ENCODE results near the gene SMIM15. TPM values are rescaled to one million over a fixed set of nuclear protein-coding genes. Genes with fewer than 3 reads are reported as not detected.

The SMIM15 gene
- total RNA-seq, 1 experiment from 2014 or later: 83.9 TPM

DNA sequence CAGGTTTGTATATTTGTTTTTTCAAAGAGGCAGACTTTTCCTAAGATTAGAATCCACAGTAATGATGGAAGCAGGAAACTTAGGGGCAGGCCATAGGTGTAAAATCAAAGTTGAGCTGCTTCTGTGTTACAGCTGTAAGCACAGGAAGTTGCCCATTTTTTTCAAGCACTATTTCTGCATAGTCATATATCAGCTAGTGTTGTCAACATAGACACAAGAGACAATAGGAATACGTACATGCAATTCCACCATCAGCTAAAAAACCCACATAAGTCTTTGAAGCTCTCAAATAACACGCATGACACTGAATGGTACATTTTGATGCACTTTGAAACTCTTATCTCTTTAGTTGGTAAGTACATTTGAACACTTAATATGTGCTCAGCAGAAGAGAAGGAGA lies 20.2 kb upstream of the SMIM15 start:
- H3K4me3 ChIP-seq (replicated peaks in 1 of 2; ENCODE audit: low read depth in 1 of 2, low read length in 2 of 2): no peak overlapping the region
- H3K9ac ChIP-seq (ENCODE audit: low read length): no peak overlapping the region
- no peaks in the 10 kb centered on the region for H3K4me1 ChIP-seq (ENCODE audit: control insufficient read depth in 1 of 2, insufficient read depth in 2 of 2, low read length in 2 of 2)
- no peak overlapping the region for H2AFZ ChIP-seq (ENCODE audit: low read depth, low read length, poor library complexity, severe bottlenecking)
- intact Hi-C loops (cut with micrococcal nuclease): no loop called here
- H3K9me2 ChIP-seq (ENCODE audit: insufficient read depth): no peaks in the 10 kb centered on the region
- H4K20me1 ChIP-seq (ENCODE audit: insufficient read depth): no peaks in the 10 kb centered on the region
- no peak overlapping the region for H3K27ac ChIP-seq (ENCODE audit: low read depth, low read length)
- H3K79me2 ChIP-seq (ENCODE audit: insufficient read depth, low read length): no peaks in the 10 kb centered on the region
- no TSS peak for BruUV-seq (replicated peaks)
- RAD21 ChIA-PET (ENCODE audit: low non-redundant PET in 1 of 2, low total read pairs in 2 of 2, uncharacterized antibody in 2 of 2, unreplicated experiment in 2 of 2): interaction anchor here in 1 of 2 experiments (0.7 kb wide), 1 partner anchor 164 kb away, joined by 3 read pairs; no protein-coding TSS in a partner anchor
- H3K27me3 ChIP-seq (ENCODE audit: insufficient read depth, low read length): no peaks in the 10 kb centered on the region
- POLR2A ChIA-PET: no interaction called here
- CTCF ChIA-PET: no interaction called here
- H3K4me2 ChIP-seq (ENCODE audit: low read length): no peak overlapping the region
- H3K9me3 ChIP-seq (ENCODE audit: control insufficient read depth in 1 of 2, insufficient read depth in 1 of 2, low read depth in 1 of 2, low read length in 2 of 2): no peaks in the 10 kb centered on the region
- no peak for DNase-seq (ENCODE audit: low read depth, low spot score)
- H3K36me3 ChIP-seq (ENCODE audit: control insufficient read depth in 1 of 2, insufficient read depth in 2 of 2, low read length in 2 of 2): no peaks in the 10 kb centered on the region
- no peak for ATAC-seq
- TF ChIP-seq, protein P1, sequence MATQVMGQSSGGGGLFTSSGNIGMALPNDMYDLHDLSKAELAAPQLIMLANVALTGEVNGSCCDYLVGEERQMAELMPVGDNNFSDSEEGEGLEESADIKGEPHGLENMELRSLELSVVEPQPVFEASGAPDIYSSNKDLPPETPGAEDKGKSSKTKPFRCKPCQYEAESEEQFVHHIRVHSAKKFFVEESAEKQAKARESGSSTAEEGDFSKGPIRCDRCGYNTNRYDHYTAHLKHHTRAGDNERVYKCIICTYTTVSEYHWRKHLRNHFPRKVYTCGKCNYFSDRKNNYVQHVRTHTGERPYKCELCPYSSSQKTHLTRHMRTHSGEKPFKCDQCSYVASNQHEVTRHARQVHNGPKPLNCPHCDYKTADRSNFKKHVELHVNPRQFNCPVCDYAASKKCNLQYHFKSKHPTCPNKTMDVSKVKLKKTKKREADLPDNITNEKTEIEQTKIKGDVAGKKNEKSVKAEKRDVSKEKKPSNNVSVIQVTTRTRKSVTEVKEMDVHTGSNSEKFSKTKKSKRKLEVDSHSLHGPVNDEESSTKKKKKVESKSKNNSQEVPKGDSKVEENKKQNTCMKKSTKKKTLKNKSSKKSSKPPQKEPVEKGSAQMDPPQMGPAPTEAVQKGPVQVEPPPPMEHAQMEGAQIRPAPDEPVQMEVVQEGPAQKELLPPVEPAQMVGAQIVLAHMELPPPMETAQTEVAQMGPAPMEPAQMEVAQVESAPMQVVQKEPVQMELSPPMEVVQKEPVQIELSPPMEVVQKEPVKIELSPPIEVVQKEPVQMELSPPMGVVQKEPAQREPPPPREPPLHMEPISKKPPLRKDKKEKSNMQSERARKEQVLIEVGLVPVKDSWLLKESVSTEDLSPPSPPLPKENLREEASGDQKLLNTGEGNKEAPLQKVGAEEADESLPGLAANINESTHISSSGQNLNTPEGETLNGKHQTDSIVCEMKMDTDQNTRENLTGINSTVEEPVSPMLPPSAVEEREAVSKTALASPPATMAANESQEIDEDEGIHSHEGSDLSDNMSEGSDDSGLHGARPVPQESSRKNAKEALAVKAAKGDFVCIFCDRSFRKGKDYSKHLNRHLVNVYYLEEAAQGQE (IDR thresholded peaks at IDR 0.05; ENCODE audit: low read depth): no peak

DNA sequence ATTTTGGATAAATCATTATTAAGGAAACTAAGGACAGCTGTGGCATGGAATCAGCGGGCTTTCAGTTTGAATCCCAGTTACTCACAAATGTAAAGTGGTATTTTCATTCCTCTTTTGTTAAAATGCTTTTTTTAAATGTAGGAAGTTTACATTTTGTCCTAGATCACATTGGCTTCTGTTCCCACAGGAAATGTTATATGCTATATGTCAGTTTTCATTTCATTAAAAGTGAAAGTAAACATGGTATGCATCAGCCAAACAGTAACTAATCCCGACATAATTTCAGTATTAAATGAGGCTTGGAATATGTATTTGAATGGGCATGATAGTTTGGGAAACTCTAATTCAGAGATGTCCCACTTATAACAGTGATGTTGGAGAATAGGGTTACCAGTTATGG lies 18.6 kb upstream of the SMIM15 start:
- intact Hi-C loops (cut with micrococcal nuclease): no loop called here
- ChIA-PET RAD21 (ENCODE audit: low non-redundant PET in 1 of 2, low total read pairs in 2 of 2, uncharacterized antibody in 2 of 2, unreplicated experiment in 2 of 2) (no interaction called here), CTCF (no interaction called here), POLR2A (no interaction called here)
- Histone ChIP-seq H3K27ac (ENCODE audit: low read depth, low read length) (no peak overlapping the region), H3K9me3 (ENCODE audit: control insufficient read depth in 1 of 2, insufficient read depth in 1 of 2, low read depth in 1 of 2, low read length in 2 of 2) (no peaks in the 10 kb centered on the region), H3K9ac (ENCODE audit: low read length) (no peak overlapping the region), H4K20me1 (ENCODE audit: insufficient read depth) (no peaks in the 10 kb centered on the region), H3K4me3 (replicated peaks in 1 of 2; ENCODE audit: low read depth in 1 of 2, low read length in 2 of 2) (no peak overlapping the region), H3K79me2 (ENCODE audit: insufficient read depth, low read length) (no peaks in the 10 kb centered on the region), H3K36me3 (ENCODE audit: control insufficient read depth in 1 of 2, insufficient read depth in 2 of 2, low read length in 2 of 2) (no peaks in the 10 kb centered on the region), H3K9me2 (ENCODE audit: insufficient read depth) (no peaks in the 10 kb centered on the region), H3K4me2 (ENCODE audit: low read length) (peak overlapping the region; percentile 10; the same call in 1 of the 2 replicates), H2AFZ (ENCODE audit: low read depth, low read length, poor library complexity, severe bottlenecking) (no peak overlapping the region), H3K27me3 (ENCODE audit: insufficient read depth, low read length) (no peaks in the 10 kb centered on the region), H3K4me1 (ENCODE audit: control insufficient read depth in 1 of 2, insufficient read depth in 2 of 2, low read length in 2 of 2) (no peaks in the 10 kb centered on the region)
- ATAC-seq (no peak), DNase-seq (ENCODE audit: low read depth, low spot score) (no peak)
- BruUV-seq (replicated peaks): no TSS peak
- TF ChIP-seq, protein P2, sequence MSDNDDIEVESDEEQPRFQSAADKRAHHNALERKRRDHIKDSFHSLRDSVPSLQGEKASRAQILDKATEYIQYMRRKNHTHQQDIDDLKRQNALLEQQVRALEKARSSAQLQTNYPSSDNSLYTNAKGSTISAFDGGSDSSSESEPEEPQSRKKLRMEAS (IDR thresholded peaks at IDR 0.05): no peak
- TF ChIP-seq, protein P3, sequence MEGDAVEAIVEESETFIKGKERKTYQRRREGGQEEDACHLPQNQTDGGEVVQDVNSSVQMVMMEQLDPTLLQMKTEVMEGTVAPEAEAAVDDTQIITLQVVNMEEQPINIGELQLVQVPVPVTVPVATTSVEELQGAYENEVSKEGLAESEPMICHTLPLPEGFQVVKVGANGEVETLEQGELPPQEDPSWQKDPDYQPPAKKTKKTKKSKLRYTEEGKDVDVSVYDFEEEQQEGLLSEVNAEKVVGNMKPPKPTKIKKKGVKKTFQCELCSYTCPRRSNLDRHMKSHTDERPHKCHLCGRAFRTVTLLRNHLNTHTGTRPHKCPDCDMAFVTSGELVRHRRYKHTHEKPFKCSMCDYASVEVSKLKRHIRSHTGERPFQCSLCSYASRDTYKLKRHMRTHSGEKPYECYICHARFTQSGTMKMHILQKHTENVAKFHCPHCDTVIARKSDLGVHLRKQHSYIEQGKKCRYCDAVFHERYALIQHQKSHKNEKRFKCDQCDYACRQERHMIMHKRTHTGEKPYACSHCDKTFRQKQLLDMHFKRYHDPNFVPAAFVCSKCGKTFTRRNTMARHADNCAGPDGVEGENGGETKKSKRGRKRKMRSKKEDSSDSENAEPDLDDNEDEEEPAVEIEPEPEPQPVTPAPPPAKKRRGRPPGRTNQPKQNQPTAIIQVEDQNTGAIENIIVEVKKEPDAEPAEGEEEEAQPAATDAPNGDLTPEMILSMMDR (IDR thresholded peaks at IDR 0.05 in 2 of 3, conservative IDR thresholded peaks at IDR 0.05 in 1 of 3; ENCODE audit: borderline replicate concordance in 1 of 3, insufficient read depth in 1 of 3, low read depth in 2 of 3, low read length in 2 of 3): no peak
- TF ChIP-seq TCF7L2 (IDR thresholded peaks at IDR 0.05; ENCODE audit: borderline replicate concordance, extremely low read depth, insufficient read depth, insufficient read length) (no peak), FOSL1 (IDR thresholded peaks at IDR 0.05; ENCODE audit: low read depth) (no peak), ELF1 (IDR thresholded peaks at IDR 0.05; ENCODE audit: borderline replicate concordance, low read depth) (no peak), CBX3 (IDR thresholded peaks at IDR 0.05; ENCODE audit: low read depth) (no peak), EZH2 (IDR thresholded peaks at IDR 0.05) (no peak), POLR2A (IDR thresholded peaks at IDR 0.05; ENCODE audit: borderline replicate concordance, extremely low read depth, insufficient read depth, insufficient read length) (no peak), YY1 (IDR thresholded peaks at IDR 0.05; ENCODE audit: extremely low read depth, insufficient replicate concordance, low read depth, low read length) (no peak)
- TF ChIP-seq, protein P4, sequence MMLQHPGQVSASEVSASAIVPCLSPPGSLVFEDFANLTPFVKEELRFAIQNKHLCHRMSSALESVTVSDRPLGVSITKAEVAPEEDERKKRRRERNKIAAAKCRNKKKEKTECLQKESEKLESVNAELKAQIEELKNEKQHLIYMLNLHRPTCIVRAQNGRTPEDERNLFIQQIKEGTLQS (IDR thresholded peaks at IDR 0.05): no peak

All from HCT116 (cell line).